ENCODE measurements around the gene GFPT1. TPM values are rescaled to one million over a fixed set of nuclear protein-coding genes. Genes with fewer than 3 reads are reported as not detected.
"Not testable (repeated sequence)": the region's sequence is repeated elsewhere in the genome, so short reads cannot be mapped to it uniquely, and the experiment has no call there.

GFPT1 gene
- 38.9 TPM for total RNA-seq
- long read RNA-seq, full-length matches to known transcripts, result 20 of 23 reads
- long read RNA-seq, partial matches to known transcripts, result 1 of 23 reads
- long read RNA-seq, other reads (novel, unspliced or antisense), result 2 of 23 reads

GRCh38 chr2:69386789-69387734 lies at the start of gene GFPT1:
Gene GFPT1 (minus strand): TSS chr2:69387227. CDS start chr2:69387071, 156 bp downstream.
- DNase-seq (ENCODE audit: missing footprints) (peak; percentile 97), ATAC-seq (peak; percentile 99)
- intact Hi-C loops (cut with DNase I), result loop anchor here (5.0 to 10.0 kb wide), 2 partner anchors 50 to 258 kb away; partner anchors contain the start of genes AAK1 and NFU1

- DNase-seq (ENCODE audit: missing footprints) (no peak), ATAC-seq (no peak)
- intact Hi-C loops (cut with DNase I), result loop anchor here (5.0 kb wide), 1 partner anchor 49 kb away; the partner anchor contains the start of gene GFPT1
Observed at GRCh38 chr2:69436596-69436937, 49.5 kb upstream of the GFPT1 start.

- DNase-seq (ENCODE audit: missing footprints) (no peak), ATAC-seq (no peak)
- intact Hi-C loops (cut with DNase I), result loop anchor here (5.0 kb wide), 1 partner anchor 47 kb away; the partner anchor contains the start of gene GFPT1
Observed at GRCh38 chr2:69434753-69435152, 47.7 kb upstream of the GFPT1 start.

- DNase-seq (ENCODE audit: missing footprints) (no peak), ATAC-seq (no peak)
- intact Hi-C loops (cut with DNase I), result no loop called here
Observed at GRCh38 chr2:69429491-69430183, 42.6 kb upstream of the GFPT1 start.

GRCh38 chr2:69428981-69429380 lies 42.0 kb upstream of the GFPT1 start:
- ATAC-seq, result no peak
- intact Hi-C loops (cut with DNase I), result no loop called here
- DNase-seq (ENCODE audit: missing footprints), result no peak

GRCh38 chr2:69424419-69424818 lies 37.4 kb upstream of the GFPT1 start:
- DNase-seq (ENCODE audit: missing footprints) (no peak), ATAC-seq (peak; percentile 67)
- intact Hi-C loops (cut with DNase I), result no loop called here

- DNase-seq (ENCODE audit: missing footprints) (no peak), ATAC-seq (no peak)
- intact Hi-C loops (cut with DNase I), result no loop called here
Observed at GRCh38 chr2:69422198-69422597, 35.2 kb upstream of the GFPT1 start.

GRCh38 chr2:69419111-69419510 lies 32.1 kb upstream of the GFPT1 start:
- intact Hi-C loops (cut with DNase I); DNase-seq (ENCODE audit: missing footprints); ATAC-seq: not testable (repeated sequence)

- ATAC-seq (no peak), DNase-seq (ENCODE audit: missing footprints) (no peak)
- intact Hi-C loops (cut with DNase I), result no loop called here
Observed at GRCh38 chr2:69416147-69416546, 29.1 kb upstream of the GFPT1 start.

GRCh38 chr2:69411120-69411519 lies 24.1 kb upstream of the GFPT1 start:
- DNase-seq (ENCODE audit: missing footprints) (no peak), ATAC-seq (no peak)
- intact Hi-C loops (cut with DNase I), result no loop called here

GRCh38 chr2:69405306-69405705 lies 18.3 kb upstream of the GFPT1 start:
- DNase-seq (ENCODE audit: missing footprints) (no peak), ATAC-seq (no peak)
- intact Hi-C loops (cut with DNase I), result no loop called here

- DNase-seq (ENCODE audit: missing footprints) (no peak), ATAC-seq (no peak)
- intact Hi-C loops (cut with DNase I), result no loop called here
Observed at GRCh38 chr2:69400121-69400520, 13.1 kb upstream of the GFPT1 start.

- intact Hi-C loops (cut with DNase I), result no loop called here
- DNase-seq (ENCODE audit: missing footprints), result no peak
- no peak for ATAC-seq
Observed at GRCh38 chr2:69397234-69397633, 10.2 kb upstream of the GFPT1 start.

GRCh38 chr2:69395866-69396265 lies 8.8 kb upstream of the GFPT1 start:
- DNase-seq (ENCODE audit: missing footprints), result no peak
- intact Hi-C loops (cut with DNase I), result no loop called here
- ATAC-seq, result no peak

- intact Hi-C loops (cut with DNase I), result no loop called here
- DNase-seq (ENCODE audit: missing footprints) (no peak), ATAC-seq (no peak)
Observed at GRCh38 chr2:69393963-69394362, 6.9 kb upstream of the GFPT1 start.

GRCh38 chr2:69390471-69390870 lies 3.4 kb upstream of the GFPT1 start:
- DNase-seq (ENCODE audit: missing footprints) (no peak), ATAC-seq (no peak)
- intact Hi-C loops (cut with DNase I), result no loop called here

- intact Hi-C loops (cut with DNase I), result no loop called here
- DNase-seq (ENCODE audit: missing footprints) (no peak), ATAC-seq (no peak)
Observed at GRCh38 chr2:69390001-69390400, 3.0 kb upstream of the GFPT1 start.

GRCh38 chr2:69389271-69389670 lies 2.2 kb upstream of the GFPT1 start:
- ATAC-seq, result no peak
- no peak for DNase-seq (ENCODE audit: missing footprints)
- intact Hi-C loops (cut with DNase I), result loop anchor here (5.0 to 10.0 kb wide), 2 partner anchors 48 to 256 kb away; partner anchors contain the start of genes AAK1 and NFU1

- intact Hi-C loops (cut with DNase I), result loop anchor here (5.0 to 10.0 kb wide), 2 partner anchors 49 to 257 kb away; partner anchors contain the start of genes AAK1 and NFU1
- ATAC-seq (no peak), DNase-seq (ENCODE audit: missing footprints) (no peak)
Observed at GRCh38 chr2:69387770-69388481, 899 bp upstream of the GFPT1 start.
